Activated T-cell treated with anti-CD3 and anti-CD28 coated beads, Interleukin-2, amount 50 U/mL, for 24 hours (primary cell): ENCODE results near the gene PAX1.

ENCODE experiments used
- DNase-seq: peaks from one replicate; pipeline ENCODE4 v3.0.0-alpha.2; 2020
- H3K27ac Mint-ChIP-seq: 2 replicates; pipeline ENCODE4 v1.8.0; 2020; ENCODE audit warnings: mild to moderate bottlenecking, mixed read lengths
- H3K27me3 Mint-ChIP-seq: 2 replicates; pipeline ENCODE4 v1.8.0; 2020; ENCODE audit warnings: mixed read lengths
- H3K36me3 Mint-ChIP-seq: 2 replicates; pipeline ENCODE4 v1.8.0; 2020; ENCODE audit warnings: low read depth, mixed read lengths
- H3K4me1 Mint-ChIP-seq: 2 replicates; pipeline ENCODE4 v1.8.0; 2020; ENCODE audit warnings: low read depth, mixed read lengths
- H3K4me3 Mint-ChIP-seq: 2 replicates; pipeline ENCODE4 v1.8.0; 2020; ENCODE audit warnings: mild to moderate bottlenecking, moderate library complexity, mixed read lengths
- H3K9me3 Mint-ChIP-seq: 2 replicates; pipeline ENCODE4 v1.8.0; 2020; ENCODE audit warnings: mixed read lengths

Gene PAX1

DNA sequence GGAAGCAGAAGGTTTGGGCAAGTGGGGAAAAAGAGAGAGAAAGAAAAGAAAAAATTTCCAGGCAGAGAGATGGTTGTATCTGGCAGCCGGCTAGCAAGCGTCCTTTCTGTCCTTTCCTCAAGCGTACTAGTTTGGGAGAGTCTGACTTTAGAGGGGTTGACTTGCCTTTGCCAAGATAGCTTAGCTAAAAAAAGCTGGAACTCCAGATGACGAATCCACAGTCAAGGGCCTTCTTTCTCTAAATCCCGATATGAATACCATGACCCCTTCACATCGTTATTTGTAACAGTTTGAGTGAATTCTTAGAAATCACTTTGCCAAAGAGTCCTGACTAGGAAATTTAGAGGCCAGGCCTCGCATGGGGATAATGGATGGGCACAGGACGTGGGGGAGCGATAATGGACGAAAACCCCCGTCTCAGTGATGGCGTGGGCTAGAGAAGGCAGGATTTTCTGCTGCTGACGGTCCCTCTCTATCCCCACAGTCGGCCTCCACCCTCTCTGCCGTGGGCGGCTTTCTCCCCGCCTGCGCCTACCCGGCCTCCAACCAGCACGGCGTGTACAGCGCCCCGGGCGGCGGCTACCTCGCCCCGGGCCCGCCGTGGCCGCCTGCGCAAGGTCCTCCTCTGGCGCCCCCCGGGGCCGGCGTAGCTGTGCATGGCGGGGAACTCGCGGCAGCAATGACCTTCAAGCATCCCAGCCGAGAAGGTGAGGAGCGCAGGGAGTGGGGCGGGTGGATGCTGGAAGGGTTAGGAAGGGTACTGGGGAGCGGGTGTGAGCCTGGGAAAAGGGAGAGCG is 3.5 kb downstream of the PAX1 start:
- H3K9me3 Mint-ChIP-seq: no peaks in the 10 kb centered on the region
- peaks cover 3% of the 10 kb centered on the region for H3K4me1 Mint-ChIP-seq
- H3K36me3 Mint-ChIP-seq: no peaks in the 10 kb centered on the region
- H3K27ac Mint-ChIP-seq: no peak overlapping the region
- H3K4me3 Mint-ChIP-seq: no peak overlapping the region
- DNase-seq: no peak
- H3K27me3 Mint-ChIP-seq: peaks cover 85% of the 10 kb centered on the region

DNA sequence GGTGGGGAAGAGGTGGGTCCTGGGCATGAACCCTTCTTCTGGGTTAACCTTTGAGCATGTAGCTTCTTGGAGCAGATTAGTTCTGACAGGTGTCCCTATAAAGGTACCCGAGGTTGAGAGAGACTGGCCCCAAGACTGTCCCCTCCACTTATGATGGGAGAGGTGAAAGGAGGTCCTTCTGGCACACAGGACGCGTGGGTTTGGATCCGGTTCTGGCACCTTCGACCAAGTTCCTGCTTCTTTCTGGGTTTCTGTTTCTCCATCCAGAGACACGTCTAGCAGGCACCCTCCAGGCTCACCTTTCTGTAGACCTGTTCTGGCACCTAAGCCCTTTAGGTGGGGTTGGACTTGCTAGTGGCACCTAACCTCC is 4.1 kb downstream of the PAX1 start:
- Mint-ChIP-seq H3K27ac (no peak overlapping the region), H3K36me3 (no peaks in the 10 kb centered on the region), H3K27me3 (peaks cover 84% of the 10 kb centered on the region), H3K4me1 (peaks cover 3% of the 10 kb centered on the region), H3K4me3 (no peak overlapping the region), H3K9me3 (no peaks in the 10 kb centered on the region)
- no peak for DNase-seq

DNA sequence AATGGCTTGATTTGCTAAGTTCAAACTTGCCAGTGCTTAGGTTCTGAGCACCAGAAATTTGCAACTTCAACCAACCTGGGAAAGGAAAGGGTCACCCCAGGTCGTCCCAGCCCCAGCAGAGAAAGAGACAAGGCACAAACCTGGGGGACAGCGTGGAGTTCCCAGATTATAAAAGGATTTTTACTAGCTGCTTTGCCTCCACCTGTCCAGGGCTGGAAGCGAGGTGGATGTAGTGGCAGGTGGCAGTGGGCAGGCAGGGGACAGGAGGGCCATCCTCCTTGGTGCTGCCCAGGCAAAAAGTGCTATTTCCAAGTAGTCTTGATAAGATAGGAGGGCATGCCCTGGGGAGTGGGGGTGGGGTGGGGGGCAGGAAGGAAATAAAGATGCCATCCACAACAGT is 4.9 kb downstream of the PAX1 start:
- H3K27ac Mint-ChIP-seq: no peak overlapping the region
- H3K9me3 Mint-ChIP-seq: no peaks in the 10 kb centered on the region
- H3K4me3 Mint-ChIP-seq: no peak overlapping the region
- peaks cover 85% of the 10 kb centered on the region for H3K27me3 Mint-ChIP-seq
- no peaks in the 10 kb centered on the region for H3K36me3 Mint-ChIP-seq
- peaks cover 3% of the 10 kb centered on the region for H3K4me1 Mint-ChIP-seq
- no peak for DNase-seq

DNA sequence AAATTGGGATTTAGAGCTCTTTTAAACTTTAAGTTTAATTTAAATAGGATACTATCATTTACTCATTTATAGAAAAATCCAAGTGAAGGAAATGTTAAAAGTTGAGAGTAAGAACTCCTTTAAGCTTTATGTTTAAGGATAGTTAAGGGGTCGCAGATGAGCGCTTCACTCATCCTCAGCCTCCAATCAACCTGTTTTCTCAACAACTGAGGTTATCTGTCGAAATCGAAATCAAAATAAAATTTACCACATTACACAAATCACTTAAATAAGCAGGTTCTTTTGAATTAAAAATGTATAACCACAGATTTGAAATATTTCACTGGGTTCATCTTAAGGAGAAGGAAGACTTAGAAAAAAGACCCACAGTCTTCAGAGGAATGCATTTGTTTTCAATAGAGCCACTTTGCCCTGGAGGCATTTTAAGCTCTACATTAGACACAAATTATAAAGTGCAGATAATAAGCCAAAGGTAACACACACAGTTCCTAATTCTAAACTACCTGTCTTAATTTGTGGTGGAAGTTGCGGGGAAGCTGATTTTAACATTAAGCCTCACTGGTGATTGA is 5.5 kb downstream of the PAX1 start:
- no peak overlapping the region for H3K4me3 Mint-ChIP-seq
- no peak for DNase-seq
- no peak overlapping the region for H3K27ac Mint-ChIP-seq
- H3K4me1 Mint-ChIP-seq: peaks cover 3% of the 10 kb centered on the region
- H3K36me3 Mint-ChIP-seq: no peaks in the 10 kb centered on the region
- no peaks in the 10 kb centered on the region for H3K9me3 Mint-ChIP-seq
- H3K27me3 Mint-ChIP-seq: peaks cover 89% of the 10 kb centered on the region

DNA sequence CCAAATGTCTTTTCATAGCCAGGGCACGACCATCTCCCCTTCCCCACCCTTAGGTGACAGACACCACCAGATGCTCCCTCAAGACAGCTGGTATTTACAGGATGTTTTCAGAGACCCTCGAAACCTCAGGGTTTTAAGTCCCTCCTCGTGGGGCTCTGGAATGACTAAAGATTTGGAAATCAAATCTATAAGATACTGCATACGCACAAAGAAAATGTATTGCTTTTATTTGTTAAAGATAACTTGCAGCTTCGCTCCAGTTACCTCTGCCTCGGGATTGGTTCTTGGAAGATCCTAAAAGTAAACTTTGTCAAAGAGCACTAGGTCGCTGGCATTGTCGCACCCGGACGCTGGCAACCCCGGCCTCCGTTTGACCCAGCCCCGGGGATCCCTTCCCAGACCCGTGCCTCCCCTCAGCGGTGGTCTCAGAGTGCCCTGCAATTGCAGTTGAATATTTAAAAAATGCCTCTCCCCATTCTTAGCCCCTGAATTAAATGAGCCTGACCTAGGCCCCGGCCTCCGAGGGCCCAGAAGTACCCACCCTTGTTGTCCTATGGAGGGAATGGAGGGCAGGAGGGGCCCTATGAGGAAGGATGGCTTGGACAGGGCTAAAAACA is 7.1 kb downstream of the PAX1 start:
- DNase-seq: no peak
- Mint-ChIP-seq H3K27me3 (peaks cover 89% of the 10 kb centered on the region), H3K27ac (no peak overlapping the region), H3K9me3 (no peaks in the 10 kb centered on the region), H3K36me3 (no peaks in the 10 kb centered on the region), H3K4me1 (peaks cover 3% of the 10 kb centered on the region), H3K4me3 (no peak overlapping the region)

DNA sequence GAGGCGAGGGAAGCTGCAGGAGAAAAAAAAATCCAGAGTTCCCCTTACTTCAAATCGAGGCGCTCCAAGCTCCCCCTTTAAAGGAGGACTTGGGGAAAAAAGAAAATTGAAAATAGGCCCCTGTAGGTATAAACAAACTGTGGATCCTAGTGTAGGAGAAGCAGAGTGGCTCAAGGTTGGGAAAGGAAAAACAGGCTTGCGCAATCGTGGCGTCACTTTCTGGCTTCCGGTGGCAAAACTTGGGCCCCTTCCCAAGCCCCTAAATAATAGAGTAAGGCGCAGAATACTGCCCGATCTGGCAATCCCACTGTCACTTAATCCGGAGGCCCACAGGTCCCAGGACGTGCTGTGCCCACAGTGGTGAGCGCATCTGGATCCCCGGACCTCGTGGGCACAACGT is 8.0 kb downstream of the PAX1 start:
- no peaks in the 10 kb centered on the region for H3K36me3 Mint-ChIP-seq
- H3K27me3 Mint-ChIP-seq: peaks cover 88% of the 10 kb centered on the region
- no peak overlapping the region for H3K4me3 Mint-ChIP-seq
- DNase-seq: no peak
- no peak overlapping the region for H3K27ac Mint-ChIP-seq
- H3K4me1 Mint-ChIP-seq: peaks cover under 1% of the 10 kb centered on the region
- no peaks in the 10 kb centered on the region for H3K9me3 Mint-ChIP-seq

DNA sequence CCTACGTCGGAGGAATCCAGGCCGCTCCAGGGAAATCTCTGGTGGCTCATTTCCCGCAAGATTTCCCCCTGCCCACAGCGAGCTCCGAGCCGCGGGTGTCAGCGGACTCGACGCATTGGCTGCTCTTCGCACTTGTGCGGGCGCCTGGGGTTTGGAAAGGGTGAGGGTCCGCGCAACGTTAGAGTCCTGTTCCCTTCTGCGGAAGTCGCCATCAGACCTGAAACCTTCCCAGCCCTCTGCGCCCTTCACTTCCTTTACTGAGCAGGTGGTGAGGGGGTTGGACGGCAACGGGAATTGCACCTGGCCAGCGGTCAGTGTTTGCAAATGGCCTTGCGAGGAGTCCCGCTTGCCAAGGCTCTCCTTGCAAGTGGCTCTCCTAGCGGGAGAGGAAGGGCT is 8.4 kb downstream of the PAX1 start:
- DNase-seq: no peak
- Mint-ChIP-seq H3K27ac (no peak overlapping the region), H3K27me3 (peaks cover 86% of the 10 kb centered on the region), H3K9me3 (no peaks in the 10 kb centered on the region), H3K4me1 (no peaks in the 10 kb centered on the region), H3K36me3 (no peaks in the 10 kb centered on the region), H3K4me3 (no peak overlapping the region)

DNA sequence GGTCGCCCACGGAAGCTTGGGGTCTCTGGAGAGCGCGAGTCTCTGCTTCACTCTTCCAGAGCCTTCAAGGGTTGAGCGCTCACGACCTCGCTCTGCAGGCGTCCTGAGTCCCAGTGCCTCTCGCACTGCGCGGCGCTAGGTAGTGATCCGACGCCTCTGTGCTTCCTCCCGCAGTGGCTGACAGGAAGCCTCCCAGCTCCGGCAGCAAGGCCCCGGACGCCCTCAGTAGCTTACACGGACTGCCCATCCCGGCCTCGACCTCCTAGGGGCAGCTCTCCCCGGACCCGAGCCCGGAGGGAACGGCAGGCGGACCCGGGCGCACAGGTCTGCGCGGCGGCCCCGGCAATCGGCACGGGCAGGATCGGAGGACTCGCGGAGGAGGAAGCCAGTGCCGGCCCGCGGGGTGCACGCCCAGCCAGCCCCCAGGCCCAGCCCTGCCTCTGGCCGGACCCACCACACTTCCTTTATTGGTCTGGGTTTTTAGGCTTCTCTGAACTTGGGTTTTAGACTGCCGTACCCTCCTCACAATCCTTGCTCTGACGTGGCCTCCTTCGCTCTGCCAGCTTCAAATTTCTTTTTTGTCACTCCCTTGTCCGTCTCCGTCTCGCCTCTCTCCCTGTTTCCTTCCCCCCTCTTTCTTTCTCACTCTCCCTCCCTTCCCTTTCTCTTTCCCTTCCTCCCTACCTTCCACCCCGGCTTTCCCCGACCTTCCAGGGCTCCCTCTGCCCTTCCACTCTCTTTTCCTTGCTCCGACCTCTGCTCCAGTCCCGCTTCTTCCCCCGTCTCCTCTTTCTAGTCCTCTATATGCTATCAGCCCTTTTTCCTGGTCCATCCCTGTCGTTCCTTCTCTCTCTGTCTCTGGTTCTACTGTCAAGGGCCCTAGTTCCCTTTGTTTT is 9.1 kb downstream of the PAX1 start:
- Mint-ChIP-seq H3K4me3 (no peak overlapping the region), H3K4me1 (no peaks in the 10 kb centered on the region), H3K36me3 (no peaks in the 10 kb centered on the region), H3K27ac (no peak overlapping the region), H3K27me3 (peaks cover 84% of the 10 kb centered on the region), H3K9me3 (no peaks in the 10 kb centered on the region)
- no peak for DNase-seq

DNA sequence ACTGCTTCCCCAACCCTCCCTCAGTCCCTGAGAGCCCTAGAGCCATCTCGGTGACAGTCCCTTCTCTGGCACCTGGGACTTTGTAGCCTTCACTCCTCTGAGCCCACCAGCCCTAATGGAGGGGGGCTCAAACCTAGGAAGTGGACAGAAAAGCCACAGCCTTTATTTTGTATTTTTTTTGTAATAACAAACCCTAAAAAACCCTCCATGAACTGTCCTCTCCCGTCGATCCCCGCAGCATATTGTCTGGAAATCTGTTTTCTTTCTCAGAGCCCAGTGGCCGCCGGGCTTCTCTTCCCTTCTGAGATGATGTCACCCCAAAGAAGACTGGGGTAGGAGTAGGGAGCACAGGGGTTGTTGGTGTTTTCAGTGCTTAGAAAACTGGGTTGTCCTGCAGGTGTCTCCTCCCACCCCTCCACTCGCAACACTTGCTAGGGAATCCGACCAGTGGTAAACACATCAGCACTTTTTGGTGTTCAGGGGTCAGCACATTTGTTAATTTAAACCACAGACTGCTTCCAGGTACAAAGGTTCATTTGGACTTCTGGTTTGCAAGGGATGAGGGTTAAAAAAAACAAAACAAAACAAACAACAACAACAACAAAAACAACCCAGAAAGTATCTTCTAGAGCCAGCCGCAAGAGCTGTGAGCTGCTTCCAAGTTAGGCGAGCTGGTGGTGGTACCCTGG is 9.9 kb downstream of the PAX1 start:
- Mint-ChIP-seq H3K27ac (no peak overlapping the region), H3K9me3 (no peaks in the 10 kb centered on the region), H3K27me3 (peaks cover 82% of the 10 kb centered on the region), H3K4me1 (no peaks in the 10 kb centered on the region), H3K36me3 (no peaks in the 10 kb centered on the region), H3K4me3 (no peak overlapping the region)
- no peak for DNase-seq

DNA sequence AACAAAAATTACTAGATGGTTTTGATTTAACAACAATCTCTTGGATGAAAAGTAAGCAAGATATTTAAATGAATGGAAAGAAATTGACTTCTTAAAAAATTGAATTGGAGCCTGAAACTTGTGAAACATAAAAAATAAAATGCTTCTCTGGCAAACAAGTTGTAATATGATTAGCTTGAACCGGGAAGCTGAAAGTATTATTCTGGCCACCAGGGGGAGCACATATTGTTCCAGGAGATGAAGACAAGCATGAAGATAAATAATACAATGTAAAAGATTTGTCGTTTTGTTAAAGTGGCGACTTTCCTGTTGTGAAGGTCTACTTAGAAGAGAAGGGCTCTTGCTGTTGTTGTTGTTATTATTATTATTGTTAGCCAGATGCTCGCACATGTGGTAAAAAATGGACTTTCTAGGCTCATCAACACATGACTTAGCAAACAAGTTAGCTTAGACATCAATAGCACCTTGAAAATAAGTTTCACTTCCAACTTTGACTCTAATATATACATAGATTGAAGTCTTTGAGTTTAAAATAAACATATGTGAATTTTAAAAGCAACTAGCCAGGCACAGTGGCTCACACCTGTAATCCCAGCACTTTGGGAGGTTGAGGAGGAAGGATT is 14.2 kb downstream of the PAX1 start:
- peaks cover 46% of the 10 kb centered on the region for H3K27me3 Mint-ChIP-seq
- no peak for DNase-seq
- no peak overlapping the region for H3K4me3 Mint-ChIP-seq
- no peaks in the 10 kb centered on the region for H3K9me3 Mint-ChIP-seq
- H3K36me3 Mint-ChIP-seq: no peaks in the 10 kb centered on the region
- H3K4me1 Mint-ChIP-seq: no peaks in the 10 kb centered on the region
- no peak overlapping the region for H3K27ac Mint-ChIP-seq

DNA sequence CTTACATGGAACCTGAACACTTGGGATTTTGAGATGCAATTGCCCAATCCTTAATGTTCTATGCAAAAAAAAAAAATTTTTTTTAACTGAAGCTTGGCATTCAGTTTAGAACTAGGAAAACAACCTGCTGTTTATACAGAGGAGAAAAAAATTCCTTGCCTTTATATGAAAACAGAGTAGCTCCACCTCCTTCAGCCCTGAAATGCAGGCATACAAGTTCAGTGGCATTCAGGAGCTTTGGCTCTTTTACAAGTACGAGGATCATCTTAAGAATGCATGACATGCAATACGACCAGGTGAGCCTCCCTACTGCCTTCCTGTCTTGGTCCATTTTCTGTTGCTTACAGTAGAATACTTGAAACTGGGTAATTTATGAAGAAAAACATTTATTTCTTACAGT is 20.4 kb downstream of the PAX1 start:
- H3K27ac Mint-ChIP-seq: no peak overlapping the region
- no peaks in the 10 kb centered on the region for H3K27me3 Mint-ChIP-seq
- H3K4me1 Mint-ChIP-seq: no peaks in the 10 kb centered on the region
- H3K9me3 Mint-ChIP-seq: no peaks in the 10 kb centered on the region
- H3K36me3 Mint-ChIP-seq: no peaks in the 10 kb centered on the region
- H3K4me3 Mint-ChIP-seq: no peak overlapping the region
- DNase-seq: no peak

DNA sequence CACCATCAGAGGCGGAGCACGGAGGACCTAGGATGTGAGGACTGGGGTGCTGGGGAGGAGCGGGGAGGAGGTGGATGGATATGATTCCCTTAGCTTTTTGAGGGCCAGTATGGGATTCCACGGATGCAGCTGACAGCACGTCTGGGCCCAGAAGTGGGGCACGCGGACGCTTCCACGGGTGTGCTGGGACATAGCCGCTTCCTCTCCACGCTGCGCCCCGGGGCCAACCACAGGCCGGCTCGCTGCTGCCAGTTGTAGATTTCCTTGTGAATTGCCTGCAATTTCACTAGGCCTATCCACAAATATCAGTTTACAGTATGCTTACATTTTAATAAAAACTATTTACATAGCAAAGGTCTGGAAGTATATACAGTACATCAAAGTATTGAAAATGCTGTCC is 23.9 kb downstream of the PAX1 start:
- no peak overlapping the region for H3K27ac Mint-ChIP-seq
- no peaks in the 10 kb centered on the region for H3K36me3 Mint-ChIP-seq
- no peaks in the 10 kb centered on the region for H3K9me3 Mint-ChIP-seq
- no peak for DNase-seq
- no peaks in the 10 kb centered on the region for H3K4me1 Mint-ChIP-seq
- H3K27me3 Mint-ChIP-seq: no peaks in the 10 kb centered on the region
- H3K4me3 Mint-ChIP-seq: no peak overlapping the region

DNA sequence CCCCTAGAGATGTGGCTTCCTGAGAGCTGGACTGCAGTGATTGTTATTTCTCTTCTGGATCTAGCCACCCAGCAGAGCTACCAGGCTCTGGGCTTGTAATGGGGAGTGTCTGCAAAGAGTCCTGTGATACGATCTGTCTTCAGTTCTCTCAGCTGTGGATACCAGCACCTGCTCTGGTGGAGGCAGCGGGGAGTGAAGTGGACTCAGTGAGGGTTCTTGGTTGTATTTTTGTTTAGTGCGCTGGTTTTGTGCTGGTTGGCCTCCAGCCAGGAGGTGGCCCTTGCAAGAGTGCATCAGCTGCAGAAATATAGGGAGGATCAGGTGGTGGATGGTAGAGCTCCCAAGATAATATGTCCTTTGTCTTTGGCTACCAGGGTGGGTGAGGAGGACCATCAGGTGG is 33.7 kb downstream of the PAX1 start:
- Mint-ChIP-seq H3K9me3 (peaks cover 11% of the 10 kb centered on the region), H3K36me3 (no peaks in the 10 kb centered on the region), H3K27me3 (no peaks in the 10 kb centered on the region), H3K27ac (no peak overlapping the region), H3K4me1 (no peaks in the 10 kb centered on the region), H3K4me3 (no peak overlapping the region)
- DNase-seq: no peak

DNA sequence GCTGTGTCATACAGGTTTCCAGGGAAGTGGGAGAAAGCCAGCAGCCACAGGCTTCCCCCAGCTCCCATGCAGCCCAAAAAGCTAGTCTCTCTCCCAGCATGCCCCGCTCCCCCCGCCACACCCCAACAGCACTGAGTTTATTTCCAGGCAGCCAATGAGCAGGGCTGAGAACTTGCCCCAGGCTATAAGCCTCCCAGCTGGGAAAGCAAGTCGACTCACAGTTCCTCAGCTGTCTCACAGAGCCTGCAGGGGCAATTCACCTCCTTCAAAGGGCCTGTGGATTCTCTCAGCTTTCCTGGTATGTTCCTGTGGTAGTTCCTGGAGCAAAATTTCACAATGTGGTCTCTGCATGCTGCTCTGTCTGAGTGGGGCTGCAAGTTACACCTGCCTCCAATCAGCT is 34.2 kb downstream of the PAX1 start:
- Mint-ChIP-seq H3K27me3 (no peaks in the 10 kb centered on the region), H3K36me3 (no peaks in the 10 kb centered on the region), H3K27ac (no peak overlapping the region), H3K9me3 (peaks cover 8% of the 10 kb centered on the region), H3K4me1 (no peaks in the 10 kb centered on the region), H3K4me3 (no peak overlapping the region)
- DNase-seq: no peak
